ENCODE results near the gene PPP1R15B. TPM values are rescaled to one million over a fixed set of nuclear protein-coding genes. Genes with fewer than 3 reads are reported as not detected.
A peak's percentile ranks its signal among the peaks of the same experiment; 100 is the strongest.

The PPP1R15B gene
- total RNA-seq, 1 donor from 2014 or later: 41.0 TPM

DNA sequence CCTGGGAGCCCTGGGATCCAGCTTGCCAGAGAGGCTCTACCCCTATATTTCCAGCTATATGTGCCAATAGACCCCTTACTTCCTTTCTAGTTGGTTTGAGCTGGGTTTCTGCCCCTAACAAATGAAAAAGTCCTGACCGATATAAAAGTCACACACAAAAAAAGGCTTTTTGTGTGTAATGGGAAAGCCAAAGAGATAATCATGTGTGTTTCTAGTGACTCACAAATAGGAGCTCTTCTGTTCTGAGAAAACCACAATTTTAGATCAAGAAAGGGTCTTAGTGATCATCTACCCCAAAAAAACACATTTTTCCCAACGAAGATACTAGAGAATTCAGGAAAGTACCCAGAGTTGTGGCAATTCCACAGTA is 28.9 kb downstream of the PPP1R15B start:
- Mint-ChIP-seq H3K9me3 (ENCODE audit: low read depth) (no peaks in the 10 kb centered on the region), H3K36me3 (ENCODE audit: low read depth) (no peaks in the 10 kb centered on the region), H3K27me3 (ENCODE audit: low read depth) (peaks cover 33% of the 10 kb centered on the region), H3K27ac (ENCODE audit: unreplicated experiment) (no peak overlapping the region), H3K4me3 (ENCODE audit: unreplicated experiment) (no peak overlapping the region), H3K4me1 (ENCODE audit: low read depth) (peaks cover 7% of the 10 kb centered on the region)
- DNase-seq (ENCODE audit: low spot score): no peak
- TF ChIP-seq, protein P1, sequence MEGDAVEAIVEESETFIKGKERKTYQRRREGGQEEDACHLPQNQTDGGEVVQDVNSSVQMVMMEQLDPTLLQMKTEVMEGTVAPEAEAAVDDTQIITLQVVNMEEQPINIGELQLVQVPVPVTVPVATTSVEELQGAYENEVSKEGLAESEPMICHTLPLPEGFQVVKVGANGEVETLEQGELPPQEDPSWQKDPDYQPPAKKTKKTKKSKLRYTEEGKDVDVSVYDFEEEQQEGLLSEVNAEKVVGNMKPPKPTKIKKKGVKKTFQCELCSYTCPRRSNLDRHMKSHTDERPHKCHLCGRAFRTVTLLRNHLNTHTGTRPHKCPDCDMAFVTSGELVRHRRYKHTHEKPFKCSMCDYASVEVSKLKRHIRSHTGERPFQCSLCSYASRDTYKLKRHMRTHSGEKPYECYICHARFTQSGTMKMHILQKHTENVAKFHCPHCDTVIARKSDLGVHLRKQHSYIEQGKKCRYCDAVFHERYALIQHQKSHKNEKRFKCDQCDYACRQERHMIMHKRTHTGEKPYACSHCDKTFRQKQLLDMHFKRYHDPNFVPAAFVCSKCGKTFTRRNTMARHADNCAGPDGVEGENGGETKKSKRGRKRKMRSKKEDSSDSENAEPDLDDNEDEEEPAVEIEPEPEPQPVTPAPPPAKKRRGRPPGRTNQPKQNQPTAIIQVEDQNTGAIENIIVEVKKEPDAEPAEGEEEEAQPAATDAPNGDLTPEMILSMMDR (IDR thresholded peaks at IDR 0.05): no peak

- H3K36me3 Mint-ChIP-seq (ENCODE audit: low read depth): no peaks in the 10 kb centered on the region
- peaks cover 10% of the 10 kb centered on the region for H3K4me1 Mint-ChIP-seq (ENCODE audit: low read depth)
- H3K27ac Mint-ChIP-seq (ENCODE audit: unreplicated experiment): no peak overlapping the region
- TF ChIP-seq, protein P1 (IDR thresholded peaks at IDR 0.05): no peak
- H3K9me3 Mint-ChIP-seq (ENCODE audit: low read depth): no peaks in the 10 kb centered on the region
- H3K4me3 Mint-ChIP-seq (ENCODE audit: unreplicated experiment): no peak overlapping the region
- no peak for DNase-seq (ENCODE audit: low spot score)
- H3K27me3 Mint-ChIP-seq (ENCODE audit: low read depth): peaks cover 40% of the 10 kb centered on the region
These were observed 31.3 kb downstream of the PPP1R15B start for GRCh38 chr1:204380293-204380831.

- no peak for DNase-seq (ENCODE audit: low spot score)
- Mint-ChIP-seq H3K36me3 (ENCODE audit: low read depth) (no peaks in the 10 kb centered on the region), H3K9me3 (ENCODE audit: low read depth) (no peaks in the 10 kb centered on the region), H3K27ac (ENCODE audit: unreplicated experiment) (no peak overlapping the region), H3K4me1 (ENCODE audit: low read depth) (peaks cover 10% of the 10 kb centered on the region), H3K27me3 (ENCODE audit: low read depth) (peaks cover 41% of the 10 kb centered on the region), H3K4me3 (ENCODE audit: unreplicated experiment) (peak overlapping the region; percentile 75)
- TF ChIP-seq, protein P1 (IDR thresholded peaks at IDR 0.05): no peak
These were observed 33.6 kb downstream of the PPP1R15B start for GRCh38 chr1:204377800-204378668.

- Mint-ChIP-seq H3K27ac (ENCODE audit: unreplicated experiment) (no peak overlapping the region), H3K36me3 (ENCODE audit: low read depth) (no peaks in the 10 kb centered on the region), H3K27me3 (ENCODE audit: low read depth) (peaks cover 48% of the 10 kb centered on the region), H3K4me3 (ENCODE audit: unreplicated experiment) (peak overlapping the region; percentile 61), H3K9me3 (ENCODE audit: low read depth) (no peaks in the 10 kb centered on the region), H3K4me1 (ENCODE audit: low read depth) (peaks cover 10% of the 10 kb centered on the region)
- TF ChIP-seq, protein P1 (IDR thresholded peaks at IDR 0.05): no peak
- no peak for DNase-seq (ENCODE audit: low spot score)
These were observed 34.5 kb downstream of the PPP1R15B start for GRCh38 chr1:204376919-204377799.

DNA sequence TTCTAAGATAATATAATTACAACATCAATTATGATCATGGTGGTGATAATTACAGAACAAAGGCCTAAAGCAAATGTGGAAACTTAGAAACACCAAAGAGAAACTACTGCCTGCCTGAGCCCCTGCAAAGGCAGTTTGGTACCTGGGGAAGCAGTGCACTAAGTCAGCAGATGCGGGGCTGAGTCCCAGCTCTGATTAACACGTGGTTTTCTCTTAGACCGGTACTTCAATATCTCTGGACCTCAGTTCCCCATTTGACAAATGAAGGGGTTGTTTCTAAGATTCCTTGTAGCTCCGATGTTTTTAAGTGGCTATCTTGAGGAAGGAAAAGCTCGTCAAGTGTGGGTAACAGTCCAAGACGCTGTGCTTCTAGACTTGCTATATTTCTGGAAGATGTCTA is 35.2 kb downstream of the PPP1R15B start:
- H3K27ac Mint-ChIP-seq (ENCODE audit: unreplicated experiment): no peak overlapping the region
- no peaks in the 10 kb centered on the region for H3K9me3 Mint-ChIP-seq (ENCODE audit: low read depth)
- no peaks in the 10 kb centered on the region for H3K36me3 Mint-ChIP-seq (ENCODE audit: low read depth)
- H3K4me3 Mint-ChIP-seq (ENCODE audit: unreplicated experiment): no peak overlapping the region
- H3K27me3 Mint-ChIP-seq (ENCODE audit: low read depth): peaks cover 52% of the 10 kb centered on the region
- DNase-seq (ENCODE audit: low spot score): no peak
- peaks cover 10% of the 10 kb centered on the region for H3K4me1 Mint-ChIP-seq (ENCODE audit: low read depth)
- TF ChIP-seq, protein P1 (IDR thresholded peaks at IDR 0.05): no peak
